GM19372 (cell line): ENCODE measurements around the gene SUN1.

Source experiments
- ATAC-seq: cut with Tn5 transposase; IDR thresholded peaks from one replicate; pipeline ENCODE4 v1.9.1; 2021; ENCODE audit warnings: mild to moderate bottlenecking, low read depth, moderate library complexity; ENCODE audit not compliant: unreplicated experiment

Gene SUN1

DNA sequence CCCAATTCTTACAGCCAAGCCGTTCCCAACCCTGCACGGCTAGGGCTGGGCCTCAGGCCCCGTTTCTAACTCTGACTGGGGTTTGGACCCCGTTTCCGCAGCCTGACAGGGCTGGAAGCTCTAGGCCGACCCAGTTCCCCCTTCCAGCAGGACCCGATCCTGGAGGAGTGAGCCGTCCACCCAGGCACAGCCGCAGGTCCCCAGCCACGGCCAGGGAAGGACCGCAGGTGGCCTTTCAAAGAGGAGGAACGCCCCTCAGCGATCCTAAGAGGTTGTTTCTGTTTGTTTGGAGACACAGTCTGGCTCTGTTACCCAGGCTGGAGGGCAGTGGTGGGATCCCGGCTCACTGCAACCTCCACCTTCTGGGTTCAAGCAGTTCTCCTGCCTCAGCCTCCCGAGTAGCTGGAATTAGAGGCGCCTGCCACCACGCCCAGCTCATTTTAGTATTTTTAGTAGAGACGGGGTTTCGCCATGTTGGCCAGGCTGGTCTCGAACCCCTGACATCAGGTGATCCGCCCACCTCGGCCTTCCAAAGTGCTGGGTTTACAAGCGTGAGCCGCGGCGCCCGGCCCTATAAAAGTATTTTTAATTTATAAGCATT, 43.3 kb downstream of the SUN1 start:
- no peak for ATAC-seq

DNA sequence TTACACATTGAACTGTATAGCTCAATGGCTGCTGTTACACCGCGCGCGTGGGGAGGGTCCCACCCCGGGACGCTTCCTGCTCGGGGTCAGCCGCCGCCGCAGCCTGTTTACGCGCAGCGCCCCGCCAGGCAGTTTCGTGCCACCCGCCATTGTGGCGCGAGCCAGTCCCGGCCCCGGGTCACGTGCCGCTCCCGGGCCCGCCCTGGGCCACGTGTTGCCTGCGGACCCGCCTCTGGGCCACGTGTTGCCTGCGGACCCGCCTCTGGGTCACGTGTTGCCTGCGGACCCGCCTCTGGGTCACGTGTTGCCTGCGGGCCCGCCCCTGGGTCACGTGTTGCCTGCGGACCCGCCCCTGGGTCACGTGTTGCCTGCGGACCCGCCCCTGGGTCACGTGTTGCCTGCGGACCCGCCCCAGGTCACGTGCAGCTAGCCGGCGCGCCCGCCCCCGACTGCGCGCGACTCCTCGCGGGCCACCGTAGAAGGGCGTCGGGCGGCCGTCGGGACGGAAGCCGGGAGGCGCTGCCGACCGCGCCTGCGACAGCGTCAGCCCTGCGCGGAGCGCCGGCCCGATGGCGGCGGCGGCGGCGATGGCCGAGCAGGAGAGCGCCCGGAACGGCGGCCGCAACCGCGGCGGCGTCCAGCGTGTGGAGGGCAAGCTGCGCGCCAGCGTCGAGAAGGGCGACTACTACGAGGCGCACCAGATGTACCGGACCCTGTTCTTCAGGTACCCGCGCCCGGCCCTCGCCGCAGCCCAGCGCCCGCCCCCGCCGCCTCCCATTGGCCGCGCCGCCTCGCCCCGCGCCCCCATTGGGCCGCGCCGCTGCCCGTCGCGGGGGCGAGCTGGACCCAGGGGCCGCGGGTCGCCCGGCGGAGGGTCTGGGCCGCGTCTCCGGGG, 44.0 kb downstream of the SUN1 start, which contains the start of gene GET4:
Gene GET4, plus strand, starts transcription at position 478 of the 895 bp plus-strand sequence. Its CDS starts 92 bp downstream, at position 570.
- ATAC-seq = peak; percentile 68

DNA sequence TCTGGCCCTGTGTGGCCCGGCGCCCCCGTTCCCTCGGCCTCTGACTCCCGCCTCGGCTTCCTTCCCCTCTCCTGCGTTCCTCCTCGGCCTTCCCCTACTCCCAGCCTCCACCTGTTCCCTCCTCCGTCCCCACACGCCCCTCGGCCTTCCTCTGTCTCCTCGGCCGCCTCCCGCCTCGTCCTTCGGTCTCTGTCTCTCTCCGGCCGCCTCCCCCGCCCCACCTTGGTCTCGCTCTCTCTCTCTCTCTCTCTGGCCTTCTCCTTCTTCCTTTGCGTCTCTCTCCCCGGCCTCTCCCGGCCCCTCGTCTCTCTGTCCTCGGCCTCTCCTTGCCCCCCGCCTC, 44.7 kb downstream of the SUN1 start:
- ATAC-seq = peak; percentile 9

DNA sequence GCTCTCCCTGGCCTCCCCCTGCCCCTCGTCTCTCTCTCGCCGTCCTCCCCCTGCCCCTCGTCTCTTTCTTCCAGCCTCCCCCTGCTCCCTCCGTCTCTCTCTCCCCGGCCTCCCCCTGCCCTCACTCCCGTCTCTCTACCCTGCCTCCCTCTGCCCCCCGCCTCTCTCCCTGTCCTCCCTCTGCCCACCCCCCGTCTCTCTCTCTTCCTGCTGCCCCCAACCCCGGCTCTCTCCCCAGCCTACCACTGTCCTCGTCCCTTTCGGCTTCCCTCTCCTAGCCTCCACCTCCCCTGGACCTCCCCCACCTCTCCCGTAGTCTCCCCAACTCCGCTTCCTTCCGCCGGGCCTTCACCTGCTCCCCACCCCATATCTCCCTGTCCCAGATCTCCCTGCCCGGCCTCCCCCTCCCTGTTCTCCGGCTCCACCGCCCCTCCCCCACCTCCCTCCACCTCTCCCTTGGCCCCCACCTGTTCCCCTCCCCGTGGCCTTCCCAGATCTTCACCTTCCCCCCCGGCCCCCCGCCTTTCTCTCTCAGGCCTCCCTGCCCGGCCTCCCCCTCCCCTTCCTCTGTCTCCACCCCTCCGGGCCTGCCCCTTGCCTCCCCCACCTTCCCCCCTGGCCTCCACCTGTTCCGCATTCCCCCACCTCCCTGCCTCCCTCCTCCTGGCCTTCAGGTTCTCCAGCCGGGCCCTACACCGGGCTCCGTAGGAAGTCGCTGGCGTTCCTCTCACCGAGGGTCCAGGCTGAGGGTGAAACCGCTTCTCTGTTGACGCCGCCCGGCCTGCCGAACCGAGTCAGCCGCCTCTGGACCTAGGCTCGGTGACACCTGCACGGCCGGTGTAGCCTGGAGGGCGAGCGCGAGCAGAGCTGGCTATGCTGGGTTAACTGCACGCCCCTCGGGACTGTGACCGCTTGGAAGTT, 45.3 kb downstream of the SUN1 start:
- ATAC-seq = no peak

DNA sequence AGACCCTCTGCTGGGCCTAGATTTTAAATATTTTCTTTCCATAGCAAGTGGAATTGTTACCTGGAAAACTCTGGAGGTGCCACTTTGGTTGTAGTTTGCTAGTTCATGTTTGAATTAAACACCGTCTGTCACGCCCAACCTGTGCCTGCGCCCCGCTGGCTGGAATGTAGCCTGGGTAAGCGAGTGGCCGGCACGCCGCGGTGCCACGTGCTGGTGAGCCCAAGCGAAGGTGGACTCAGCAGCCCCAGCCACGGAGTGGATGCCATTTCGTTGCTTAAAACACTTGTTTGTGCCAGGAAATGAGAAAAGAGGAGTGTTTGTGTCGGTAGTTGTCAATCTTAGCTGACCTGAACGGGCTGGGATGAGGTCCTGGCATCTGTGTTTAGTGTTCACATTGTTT, 46.8 kb downstream of the SUN1 start:
- no peak for ATAC-seq

DNA sequence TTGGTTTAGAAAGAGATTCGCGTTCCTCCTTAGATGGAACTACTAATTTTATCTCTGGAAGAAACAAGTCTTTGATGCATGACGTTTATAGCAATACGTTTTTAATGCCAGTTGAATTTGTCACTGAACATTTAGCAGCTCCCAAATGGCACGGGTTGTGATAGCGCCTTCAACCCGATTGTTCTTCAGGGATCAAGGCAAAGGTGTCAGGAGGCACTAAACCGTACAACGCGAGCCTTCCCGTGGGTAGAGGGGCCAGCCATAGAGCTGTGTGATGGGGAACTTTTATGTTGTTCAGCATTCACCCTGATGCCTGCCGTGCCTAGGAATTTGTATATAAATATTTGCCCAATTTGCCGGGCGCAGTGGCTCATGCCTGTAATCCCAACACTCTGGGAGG, 47.4 kb downstream of the SUN1 start:
- ATAC-seq = no peak

DNA sequence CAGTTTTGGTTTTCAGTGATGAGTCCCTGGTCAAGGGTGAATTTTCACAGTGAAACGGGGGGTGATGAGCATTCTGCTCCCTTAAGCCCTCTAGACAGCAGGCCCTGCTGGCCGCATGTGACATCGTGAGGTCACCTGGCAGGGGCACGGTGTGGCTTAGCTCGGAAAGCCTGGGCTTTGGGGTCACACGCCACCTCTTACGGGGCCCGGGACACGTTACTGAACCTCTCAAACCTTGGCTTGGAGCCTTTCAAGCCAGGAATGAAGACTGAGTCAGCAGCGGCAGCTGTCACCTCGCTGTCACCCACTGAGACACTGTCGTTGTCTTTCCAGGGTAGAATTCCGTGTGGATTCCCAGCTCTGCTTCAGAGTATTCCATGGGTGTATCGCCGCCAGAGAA, 48.2 kb downstream of the SUN1 start:
- no peak for ATAC-seq

DNA sequence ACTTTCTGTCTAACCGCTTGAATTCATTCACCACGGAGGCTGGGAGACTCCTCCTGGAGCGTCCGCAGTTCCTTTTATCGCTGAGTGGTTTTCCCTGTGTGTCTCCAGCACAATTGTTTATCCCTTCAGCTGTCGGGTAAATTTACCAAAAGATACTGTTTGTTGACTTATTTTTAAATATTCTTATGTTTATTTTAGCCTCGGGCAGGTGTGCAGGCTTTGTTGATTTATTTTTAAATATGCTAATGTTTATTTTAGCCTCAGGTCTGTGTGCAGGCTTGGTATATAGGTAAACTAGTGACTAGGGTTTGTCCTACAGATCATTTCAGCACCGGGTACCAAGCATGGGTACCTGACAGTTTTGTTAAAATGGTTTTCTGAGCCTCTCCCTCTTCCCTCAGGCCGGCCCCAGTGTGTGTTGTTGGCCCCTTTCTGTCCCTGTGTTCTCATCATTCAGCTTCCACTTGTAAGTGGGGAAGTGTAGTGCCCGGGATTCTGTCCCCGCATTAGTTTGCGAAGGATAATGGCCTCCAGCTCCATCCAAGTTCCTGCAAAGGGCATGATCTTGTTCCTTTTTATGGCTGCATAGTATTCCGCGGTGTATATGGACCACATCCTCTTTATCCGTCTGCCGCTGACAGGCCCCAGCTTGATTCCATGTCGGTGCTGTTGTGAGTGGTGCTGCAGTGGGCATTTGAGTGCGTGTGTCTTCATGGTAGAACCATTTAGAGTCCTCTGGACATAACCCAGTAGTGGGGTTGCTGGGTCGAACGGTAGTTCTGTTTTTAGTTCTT, 49.4 kb downstream of the SUN1 start:
- no peak for ATAC-seq

DNA sequence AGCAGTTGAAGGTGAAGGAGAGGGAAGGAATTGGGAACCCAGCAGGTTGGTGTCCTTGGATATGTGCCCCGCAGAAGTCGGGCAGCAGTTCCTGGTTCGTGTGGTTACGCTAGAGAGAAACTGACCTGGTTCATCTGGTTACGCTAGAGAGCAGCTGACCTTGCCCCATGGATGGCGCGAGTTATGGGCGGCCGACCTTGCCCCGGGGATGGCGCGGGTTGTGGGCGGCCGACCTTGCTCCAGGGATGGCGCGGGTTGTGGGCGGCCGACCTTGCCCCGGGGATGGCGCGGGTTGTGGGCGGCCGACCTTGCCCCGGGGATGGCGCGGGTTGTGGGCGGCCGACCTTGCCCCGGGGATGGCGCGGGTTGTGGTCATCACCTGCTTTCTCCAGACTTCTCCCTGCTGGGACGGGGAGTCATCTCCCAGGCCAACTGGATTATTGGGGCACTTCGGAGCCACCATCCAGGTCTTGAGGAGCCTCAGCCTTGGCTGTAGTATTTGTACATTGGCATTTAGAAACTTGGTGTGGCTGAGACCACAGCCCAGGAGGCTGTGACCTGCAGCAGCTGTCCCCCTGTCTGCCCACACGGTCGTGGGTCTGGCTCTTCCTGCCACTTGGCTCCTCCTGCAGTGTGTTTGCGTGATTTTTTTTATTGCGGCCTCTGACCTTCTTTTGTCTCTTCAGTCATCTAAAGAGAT, 50.2 kb downstream of the SUN1 start:
- no peak for ATAC-seq

DNA sequence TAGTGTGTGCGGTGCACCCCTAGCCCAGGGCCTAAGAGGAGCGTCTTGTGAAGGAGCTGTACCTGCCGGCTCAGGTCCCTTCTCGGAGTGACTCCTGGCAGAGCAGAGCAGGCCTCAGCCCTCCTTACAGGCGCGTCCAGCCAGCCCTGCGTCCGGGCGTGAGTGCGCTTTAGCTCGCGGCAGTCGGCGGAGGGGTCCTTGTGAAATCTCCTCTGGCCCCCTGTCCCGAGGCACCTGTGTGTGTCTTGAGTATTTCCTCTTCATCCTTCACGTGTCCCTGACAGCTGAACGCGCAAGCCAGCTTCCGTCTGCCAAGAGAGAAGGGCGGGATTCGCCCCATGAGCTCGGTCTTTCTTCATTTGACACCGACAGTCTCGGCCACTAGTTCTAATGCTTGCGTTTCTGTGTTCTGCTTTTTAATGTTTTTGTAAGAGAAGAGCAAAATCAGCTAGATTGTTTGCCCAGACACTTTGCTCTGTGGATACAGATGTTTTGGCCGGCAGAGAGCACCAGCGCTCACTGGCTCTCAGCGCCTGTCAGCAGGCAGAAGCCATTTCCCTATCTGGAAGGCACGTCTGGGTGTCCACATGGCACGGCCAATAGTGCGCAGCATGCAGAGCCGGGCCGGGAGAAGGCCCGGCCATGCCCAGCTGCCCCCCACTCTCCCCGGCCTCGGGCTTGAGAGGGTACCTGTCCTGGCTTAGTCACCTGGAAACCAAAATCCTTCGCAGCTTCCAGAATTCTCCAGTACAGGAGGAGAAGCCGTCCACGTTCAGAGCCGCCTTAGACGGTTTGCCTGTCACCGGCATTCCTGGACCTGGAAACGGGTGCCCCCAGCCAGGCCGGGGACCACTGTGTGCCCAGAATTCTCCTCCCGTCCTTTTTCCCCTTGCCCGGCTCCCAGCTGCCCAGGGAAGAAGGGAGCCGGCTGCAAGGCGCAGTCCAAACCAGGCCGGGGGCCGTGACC, 51.1 kb downstream of the SUN1 start:
- no peak for ATAC-seq

DNA sequence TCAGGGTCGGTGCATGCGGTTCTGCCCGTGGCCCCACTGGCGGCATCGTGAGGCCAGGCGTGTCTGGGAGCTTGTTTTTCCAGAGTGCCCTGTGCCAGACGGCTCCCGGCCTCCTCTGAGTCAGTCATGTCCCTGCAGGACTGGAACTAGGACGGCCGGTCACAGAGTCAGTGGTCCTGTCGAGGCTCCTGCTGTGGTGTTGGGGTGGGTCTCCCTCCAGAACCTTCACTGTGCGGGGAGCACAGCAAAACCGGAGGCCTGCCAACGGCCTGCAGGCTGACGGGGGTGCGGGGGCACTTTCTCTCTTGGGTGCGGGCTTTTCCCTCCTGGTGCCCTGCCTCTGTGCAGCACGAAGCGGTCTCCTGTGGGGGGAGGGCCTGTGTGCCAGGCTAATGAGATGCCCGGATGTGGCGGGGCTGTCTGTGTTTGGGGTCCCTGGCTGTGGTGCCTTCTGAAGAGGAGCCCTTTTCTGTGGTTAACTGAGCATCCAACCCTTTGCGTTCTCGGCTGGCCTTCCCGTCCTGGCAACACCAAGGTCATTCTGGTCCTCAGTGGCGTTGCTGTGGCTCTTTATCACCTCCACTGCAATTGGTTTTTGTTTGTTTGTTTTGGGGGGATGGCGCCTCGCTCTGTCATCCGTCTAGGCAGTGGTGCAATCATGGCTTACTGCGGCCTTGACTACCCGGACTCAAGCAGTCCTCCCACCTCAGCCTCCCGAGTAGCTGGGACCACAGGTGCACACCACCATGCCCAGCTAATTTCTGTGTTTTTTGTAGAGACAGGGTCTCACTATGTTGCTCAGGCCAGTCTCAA, 52.1 kb downstream of the SUN1 start:
- ATAC-seq = no peak

DNA sequence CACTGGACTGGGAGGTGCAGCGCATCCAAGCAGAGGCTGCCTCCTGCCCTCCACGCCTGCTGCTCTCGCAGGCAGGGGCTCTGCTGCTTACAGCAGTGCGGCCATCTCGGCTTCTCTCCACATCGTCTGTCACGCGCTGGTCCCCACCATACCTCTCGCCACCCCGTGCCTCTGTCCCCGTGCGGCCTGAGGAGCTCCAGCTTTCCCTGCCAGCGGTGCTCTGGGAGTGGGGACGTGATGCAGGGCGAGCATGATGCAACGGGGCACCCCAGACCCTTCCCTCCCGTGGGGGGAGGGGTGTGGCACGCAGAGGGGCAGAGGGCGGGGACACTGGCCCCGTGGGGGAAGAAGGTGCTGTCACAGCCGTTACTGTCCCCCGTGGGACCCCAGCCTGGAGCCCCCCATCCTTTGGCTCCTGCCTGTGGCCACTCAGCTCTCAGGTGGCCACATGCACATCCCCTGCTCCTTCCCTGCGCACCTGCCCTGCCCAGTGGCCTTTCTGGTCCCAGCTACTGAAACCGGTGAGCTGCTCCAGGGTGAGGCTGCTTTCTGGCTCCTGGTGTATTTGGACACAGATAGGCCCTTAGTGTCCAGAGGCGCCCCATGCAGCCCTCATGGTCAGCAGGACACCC, 53.1 kb downstream of the SUN1 start:
- no peak for ATAC-seq

DNA sequence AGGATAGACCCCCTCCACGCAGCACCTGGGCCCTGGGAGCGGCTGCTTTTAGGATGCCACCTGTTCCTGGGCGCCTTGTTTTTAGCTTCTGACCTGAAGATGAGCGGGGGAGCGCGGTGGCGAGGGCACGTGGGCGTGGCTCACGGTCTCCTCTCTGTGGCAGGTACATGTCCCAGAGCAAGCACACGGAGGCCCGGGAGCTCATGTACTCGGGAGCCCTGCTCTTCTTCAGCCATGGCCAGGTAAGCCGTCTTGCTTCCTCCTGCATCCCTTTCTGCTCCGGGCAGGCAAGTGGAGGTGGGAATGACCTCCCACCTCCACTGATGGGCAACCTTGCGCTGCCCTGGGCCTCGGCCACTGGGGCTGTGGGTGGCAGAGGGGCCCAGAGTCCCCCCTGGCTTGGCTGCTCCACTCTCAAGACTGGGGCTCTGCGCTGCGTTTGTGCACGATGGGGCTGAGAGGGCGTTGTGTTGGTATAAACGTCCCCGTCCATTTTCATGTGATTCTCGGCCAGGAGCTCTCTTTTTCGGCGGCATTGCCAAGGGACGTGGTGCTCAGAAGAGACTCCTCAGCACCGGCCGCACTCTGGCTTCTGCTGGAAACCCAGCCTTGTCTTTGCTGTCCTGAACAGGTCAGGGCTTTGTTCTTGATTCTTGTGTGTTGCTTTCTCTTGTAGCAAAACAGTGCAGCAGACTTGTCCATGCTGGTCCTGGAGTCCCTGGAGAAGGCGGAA, 53.8 kb downstream of the SUN1 start:
- no peak for ATAC-seq

DNA sequence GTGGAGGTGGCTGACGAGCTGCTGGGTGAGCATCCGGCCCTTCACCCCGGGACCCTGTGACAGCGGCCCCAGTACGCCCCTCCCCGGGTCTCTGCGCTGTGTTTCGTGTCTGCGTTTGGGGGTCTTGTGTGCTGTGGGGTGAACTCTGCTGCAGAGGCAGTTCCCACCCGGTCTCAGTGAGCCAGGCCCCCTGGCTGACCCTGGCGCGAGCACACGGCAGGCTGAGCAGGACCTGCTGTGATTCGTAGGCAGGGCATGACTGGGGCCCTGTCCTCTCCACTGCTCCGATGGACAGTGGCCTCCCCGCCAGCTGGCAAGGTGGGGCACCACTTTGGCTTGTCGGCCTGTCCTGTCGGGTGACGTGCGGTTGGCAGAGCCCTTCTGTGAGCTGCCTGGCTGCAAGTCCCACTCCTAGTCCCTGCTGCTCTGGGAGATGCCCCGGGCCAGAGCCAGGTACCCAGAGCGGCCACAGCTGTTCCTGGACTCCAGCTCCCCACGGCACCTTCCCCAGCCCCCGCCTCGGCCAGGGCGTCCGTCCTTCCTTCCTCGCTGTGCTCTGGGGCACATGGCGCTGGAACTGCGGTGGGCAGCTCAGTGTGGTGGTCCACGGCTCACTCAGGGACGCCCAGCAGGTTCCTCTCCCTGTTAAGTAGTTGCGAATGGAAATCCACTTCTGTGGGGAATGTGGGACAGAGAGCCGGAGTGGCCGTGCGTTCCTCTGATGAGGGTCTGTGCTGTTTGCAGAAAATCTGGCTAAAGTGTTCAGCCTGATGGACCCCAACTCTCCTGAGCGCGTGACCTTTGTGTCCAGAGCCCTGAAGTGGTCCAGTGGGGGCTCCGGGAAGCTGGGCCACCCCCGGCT, 54.6 kb downstream of the SUN1 start:
- ATAC-seq = no peak

DNA sequence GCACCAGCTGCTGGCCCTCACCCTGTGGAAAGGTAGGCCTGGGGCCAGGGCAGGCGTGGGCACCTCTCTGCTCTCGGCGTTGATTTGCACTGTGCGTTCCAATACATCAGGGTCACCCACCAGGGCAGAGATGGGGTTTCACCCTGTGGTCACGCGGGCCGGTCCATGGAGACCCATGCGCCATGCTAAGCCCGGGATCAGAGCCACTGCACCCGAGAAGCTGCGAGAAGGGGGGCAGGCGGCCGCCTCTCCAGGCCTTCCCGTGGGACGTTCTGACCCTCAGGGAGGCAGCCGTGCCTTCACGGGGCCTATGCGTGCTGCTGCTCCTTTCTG, 55.2 kb downstream of the SUN1 start:
- no peak for ATAC-seq
